GM12878 (cell line): ENCODE results near the gene SCAMP1. TPM values are rescaled to one million over a fixed set of nuclear protein-coding genes. Genes with fewer than 3 reads are reported as not detected.

ENCODE experiments used
- ATAC-seq: fragments of 200-7000 bp; cut with Tn5 transposase; 3 replicates; pipeline ENCODE4 v1.9.1; 2020; ENCODE audit warnings: mild to moderate bottlenecking, moderate library complexity
- BruUV-seq: library from RNA; stranded (reverse); fragments of 400-500 nt; replicated peaks from 2 replicates; lab custom pipeline; 2021; lab: Mats Ljungman, UMichigan
- CTCF ChIA-PET: fragments of 300-600 bp; sonication (Branson Sonifier 250); formaldehyde crosslinking; extraction: SDS; loops from one replicate; lab custom pipeline; 2021; ENCODE audit warnings: inconsistent platforms; lab: Yijun Ruan, JAX
- POLR2A ChIA-PET: fragments of 350-600 bp; formaldehyde crosslinking; extraction: SDS; loops from one replicate; lab custom pipeline; 2021; ENCODE audit warnings: inconsistent platforms; lab: Charles Lee
- RAD21 ChIA-PET: fragments of 300-600 bp; sonication (Branson Sonifier 250); formaldehyde crosslinking; loops from one replicate; lab custom pipeline; 2023; ENCODE audit warnings: antibody characterized with exemption; ENCODE audit not compliant: unreplicated experiment; lab: Charles Lee
- SMC1A ChIA-PET: fragments of 300-600 bp; sonication (Branson Sonifier 250); formaldehyde crosslinking; loops from one replicate; lab custom pipeline; 2023; ENCODE audit not compliant: unreplicated experiment, uncharacterized antibody; lab: Charles Lee
- DNase-seq: peaks from one replicate; pipeline ENCODE4 v3.0.0-alpha.2; 2011; ENCODE audit warnings: low read depth, low spot score
- FAIRE-seq: peaks from 3 replicates; lab custom pipeline; 2011; peaks lifted over from hg19 to GRCh38; lab: Jason Lieb, UNC
- H2AFZ ChIP-seq: 2 replicates; pipeline ENCODE4 v1.6.0; 2011; ENCODE audit warnings: low read depth, low read length, control low read depth; ENCODE audit not compliant: control insufficient read depth
- H3K27ac ChIP-seq: 2 replicates; pipeline ENCODE4 v1.5.1; 2011; ENCODE audit warnings: control low read depth; ENCODE audit not compliant: control insufficient read depth, insufficient read depth
- H3K27me3 ChIP-seq, 2 experiments: replicated peaks in 1 of 2; 2 replicates each; pipeline versions ENCODE4 v1.6.0 to v1.6.1; 2011; ENCODE audit warnings: low read length in 1 of 2; ENCODE audit not compliant: control insufficient read depth in 2 of 2, insufficient read depth in 2 of 2
- H3K36me3 ChIP-seq, 2 experiments: 2 replicates each; pipeline ENCODE4 v1.5.1; 2011; ENCODE audit warnings: low read length in 1 of 2; ENCODE audit not compliant: control insufficient read depth in 2 of 2, insufficient read depth in 2 of 2
- H3K4me1 ChIP-seq: 2 replicates; pipeline ENCODE4 v1.6.1; 2011; ENCODE audit warnings: mild to moderate bottlenecking, low read length, moderate library complexity, mixed read lengths; ENCODE audit not compliant: control insufficient read depth, insufficient read depth
- H3K4me2 ChIP-seq: 2 replicates; pipeline ENCODE4 v1.6.0; 2011; ENCODE audit warnings: control low read depth; ENCODE audit not compliant: control insufficient read depth, insufficient read depth
- H3K4me3 ChIP-seq: fragments of 200-600 bp; sonication (generic); 2 replicates; pipeline ENCODE4 v1.5.1; 2016
- H3K79me2 ChIP-seq: 2 replicates; pipeline ENCODE4 v1.6.0; 2011; ENCODE audit warnings: low read length; ENCODE audit not compliant: control insufficient read depth, insufficient read depth
- H3K9ac ChIP-seq: 2 replicates; pipeline ENCODE4 v1.8.0; 2011; ENCODE audit warnings: low read length, control low read depth, mixed read lengths; ENCODE audit not compliant: control insufficient read depth, insufficient read depth
- H3K9me3 ChIP-seq: replicated peaks from 3 replicates; pipeline ENCODE4 v1.5.1; 2011; ENCODE audit warnings: mild to moderate bottlenecking, low read length; ENCODE audit not compliant: control insufficient read depth, insufficient read depth
- H4K20me1 ChIP-seq: 2 replicates; pipeline ENCODE4 v1.6.0; 2011; ENCODE audit not compliant: control insufficient read depth, insufficient read depth
- ASH2L ChIP-seq: fragments of 300-600, 200-600 bp; sonication (generic); IDR thresholded peaks from 2 replicates; pipeline ENCODE4 v1.6.1; 2017; ENCODE audit warnings: low read depth, mild to moderate bottlenecking, borderline replicate concordance
- ETV6 ChIP-seq, 2 experiments: fragments of 450-650 bp in 1 of 2; IDR thresholded peaks in 1 of 2; conservative IDR thresholded peaks in 1 of 2; 2 replicates each; pipeline ENCODE4 v1.6.1; 2014; ENCODE audit warnings: antibody characterized with exemption in 1 of 2, borderline replicate concordance in 1 of 2, low read depth in 1 of 2, mild to moderate bottlenecking in 1 of 2, moderate library complexity in 1 of 2
- PKNOX1 ChIP-seq: fragments of 450-650 bp; IDR thresholded peaks from 2 replicates; pipeline ENCODE4 v1.6.1; 2016; ENCODE audit warnings: mild to moderate bottlenecking
- SRF ChIP-seq, 2 experiments: IDR thresholded peaks; 2 replicates each; pipeline ENCODE4 v1.6.1; 2011; ENCODE audit warnings: low read depth in 2 of 2, low read length in 2 of 2, mild to moderate bottlenecking in 1 of 2, moderate library complexity in 1 of 2
- TBL1XR1 ChIP-seq: IDR thresholded peaks from 2 replicates; pipeline ENCODE4 v1.6.1; 2012; ENCODE audit warnings: low read depth, low read length, improper control_type of control experiment
- TCF3 ChIP-seq: IDR thresholded peaks from 2 replicates; pipeline ENCODE4 v1.6.1; 2012; ENCODE audit warnings: low read depth, mild to moderate bottlenecking, low read length, borderline replicate concordance; ENCODE audit not compliant: insufficient read depth
- ZBED1 ChIP-seq: IDR thresholded peaks from 2 replicates; pipeline ENCODE4 v1.6.1; 2016; ENCODE audit warnings: borderline replicate concordance
- ZBTB4 ChIP-seq: fragments of 450-650 bp; formaldehyde crosslinking; IDR thresholded peaks from 2 replicates; pipeline ENCODE4 v1.4.0; 2022; ENCODE audit warnings: mild to moderate bottlenecking, moderate library complexity
- ZNF687 ChIP-seq: fragments of 450-650 bp; IDR thresholded peaks from 2 replicates; pipeline ENCODE4 v1.6.1; 2017; ENCODE audit warnings: mild to moderate bottlenecking, moderate library complexity
- WGBS: methylation state at CpG from one replicate; pipeline ENCODE4 v1.1.6; 2016; ENCODE audit warnings: low lambda C conversion rate; ENCODE audit not compliant: insufficient replicate concordance, insufficient coverage; ENCODE audit errors: missing lambda C conversion rate; 5-methylcytosine and 5-hydroxymethylcytosine counted together
- in situ Hi-C: fragments of 300-500 bp; cut with MboI; formaldehyde crosslinking; loops from 9 replicates; pipeline ENCODE4 v1.14.3; 2018; ENCODE audit warnings: mixed read lengths
- intact Hi-C: fragments of 100-400 bp; cut with micrococcal nuclease; formaldehyde crosslinking; loops from one replicate; pipeline ENCODE4 v1.14.2; 2022; ENCODE audit not compliant: unreplicated experiment
- polyA plus RNA-seq, 11 experiments: library from polyadenylated mRNA; depleted of rRNA in 4 of 11; unstranded in 6 of 11; stranded (reverse) in 5 of 11; fragments of >200 nt; fragmentation: Nextera tagmentation in 4 of 11; fragmentation: Illumina TruSeq in 1 of 11; extraction: Ambion mirVana in 4 of 11; extraction: Trizol in 1 of 11; gene quantifications; 1 replicate in 1 of 11; 2 replicates in 10 of 11; pipeline versions ENCODE4 v1.2.1 to v1.2.3, GENCODE V29; 2011 to 2016; ENCODE audit warnings: inconsistent platforms in 2 of 11, missing spikeins in 2 of 11, low read depth in 1 of 11
- total RNA-seq, 4 experiments: library from RNA; depleted of rRNA in 3 of 4; stranded (reverse); fragments of >200 nt in 3 of 4; fragmentation: Illumina TruSeq in 1 of 4; extraction: Trizol in 1 of 4; gene quantifications; 2 replicates each; pipeline versions ENCODE4 v1.2.1 to v1.2.3, GENCODE V29; 2013 to 2021

Gene SCAMP1
- total and polyA plus RNA-seq, 10 of the 15 experiments (the other 5 are each of a cell fraction or from before 2014, with no cell fraction given): 6.4 to 27.9 (median 20.0) TPM

- no peak for TF ChIP-seq ZBTB4 (CRISPR knock-in tag)
- no peak for TF ChIP-seq TCF3
- no peak for TF ChIP-seq ZBED1
- TF ChIP-seq ASH2L: no peak
These were observed 154.3 kb downstream of the SCAMP1 start (continued) for GRCh38 chr5:78514427-78515330.

- Histone ChIP-seq H3K27me3 (no peaks in the 10 kb centered on the region), H3K4me1 (peaks cover 3% of the 10 kb centered on the region; the same call in 1 of the 2 replicates), H4K20me1 (0 out of 2 replicates have a peak, but pooled peaks cover 2% of the 10 kb centered on the region), H3K4me2 (no peak overlapping the region), H2AFZ (no peak overlapping the region), H3K9ac (no peak overlapping the region), H3K27ac (no peak overlapping the region), H3K9me3 (no peaks in the 10 kb centered on the region), H3K79me2 (no peaks in the 10 kb centered on the region), H3K36me3 (peaks cover 0 to 2% of the 10 kb centered on the region in 2 experiments; a peak in 1 of 4 replicates), H3K4me3 (no peak overlapping the region)
- ChIA-PET CTCF (interaction anchor here (1.7 kb wide), 1 partner anchor 18 kb away, joined by 7 read pairs; no protein-coding TSS in a partner anchor), RAD21 (no interaction called here), SMC1A (no interaction called here), POLR2A (no interaction called here)
- in situ Hi-C loops: no loop called here
- FAIRE-seq (no peak), DNase-seq (no peak), ATAC-seq (no peak)
- BruUV-seq: no TSS peak
- no peak for TF ChIP-seq ZNF687
- TF ChIP-seq SRF (IDR thresholded peaks at IDR 0.05; ENCODE audit: low read depth in 2 of 2, low read length in 2 of 2): no peak
- TF ChIP-seq PKNOX1: no peak
- no peak for TF ChIP-seq TBL1XR1
- no peak for TF ChIP-seq ETV6 (conservative IDR thresholded peaks at IDR 0.05 in 1 of 2, IDR thresholded peaks at IDR 0.05 in 1 of 2; ENCODE audit: borderline replicate concordance in 1 of 2, low read depth in 1 of 2)
- intact Hi-C loops: no loop called here
- 98% methylated on average over 3 of the region's 3 CpGs for WGBS
These were observed 155.3 kb downstream of the SCAMP1 start for GRCh38 chr5:78515670-78516069.
